GM18508 (cell line): ENCODE results near the gene FXYD3.
"Not testable (repeated sequence)": the region's sequence is repeated elsewhere in the genome, so short reads cannot be mapped to it uniquely, and the experiment has no call there.

Experiments used
- ATAC-seq: cut with Tn5 transposase; IDR thresholded peaks from one replicate; pipeline ENCODE4 v1.9.1; 2021; ENCODE audit warnings: moderate number of reproducible peaks; ENCODE audit not compliant: insufficient read depth, unreplicated experiment

The FXYD3 gene

GRCh38 chr19:35122687-35123551, 7.3 kb downstream of the FXYD3 start:
- no peak for ATAC-seq

DNA sequence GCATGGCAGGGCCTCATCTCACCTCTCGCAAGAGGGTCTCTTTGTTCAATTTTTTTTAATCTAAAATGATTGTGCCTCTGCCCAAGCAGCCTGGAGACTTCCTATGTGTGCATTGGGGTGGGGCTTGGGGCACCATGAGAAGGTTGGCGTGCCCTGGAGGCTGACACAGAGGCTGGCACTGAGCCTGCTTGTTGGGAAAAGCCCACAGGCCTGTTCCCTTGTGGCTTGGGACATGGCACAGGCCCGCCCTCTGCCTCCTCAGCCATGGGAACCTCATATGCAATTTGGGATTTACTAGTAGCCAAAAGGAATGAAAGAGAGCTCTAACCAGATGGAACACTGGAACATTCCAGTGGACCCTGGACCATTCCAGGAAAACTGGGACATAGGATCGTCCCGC, 8.0 kb downstream of the FXYD3 start:
- ATAC-seq, result no peak

GRCh38 chr19:35124098-35125060, 8.8 kb downstream of the FXYD3 start:
- no peak for ATAC-seq

DNA sequence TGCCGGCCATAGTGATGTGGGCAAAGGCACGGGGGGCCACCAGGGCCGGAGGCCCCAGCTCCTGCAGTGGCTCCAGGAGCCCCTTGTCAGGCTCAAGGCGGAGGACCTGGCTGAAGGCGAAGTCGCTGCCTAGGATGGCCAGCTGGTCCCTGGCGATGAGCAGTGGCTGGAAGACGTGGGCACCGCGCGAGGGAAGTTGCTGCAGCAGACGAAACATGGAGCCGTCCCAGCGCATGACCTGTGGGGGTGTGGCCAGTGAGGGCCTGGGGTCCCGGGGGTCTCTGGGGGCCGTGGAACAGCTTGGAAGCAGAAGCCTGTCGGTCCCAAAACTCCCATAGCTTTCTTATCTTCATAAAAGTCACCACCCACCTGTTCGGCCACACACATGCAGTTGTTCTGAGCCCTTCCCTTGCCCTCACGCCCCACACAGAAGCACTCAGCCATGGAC, 9.7 kb downstream of the FXYD3 start:
- ATAC-seq, result no peak

- ATAC-seq, result no peak
Observed at GRCh38 chr19:35125749-35126623, 10.4 kb downstream of the FXYD3 start.

DNA sequence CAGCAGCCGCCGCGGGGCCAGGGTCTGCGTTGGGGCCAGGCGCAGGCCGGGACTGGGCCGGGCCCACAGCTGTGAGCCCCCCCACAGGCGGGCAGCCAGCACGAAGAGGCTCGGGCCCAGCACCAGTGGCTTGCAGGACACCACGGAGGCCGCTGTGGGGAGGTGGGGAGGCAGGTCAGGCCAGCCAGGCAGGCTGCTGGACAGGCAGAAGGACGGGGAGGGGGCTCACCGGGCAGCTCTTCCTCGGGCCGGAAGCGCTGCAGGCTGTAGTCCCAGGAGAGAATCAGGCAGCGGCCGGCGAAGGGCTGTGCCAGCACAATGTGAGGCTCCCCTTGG, 11.0 kb downstream of the FXYD3 start:
- no peak for ATAC-seq

DNA sequence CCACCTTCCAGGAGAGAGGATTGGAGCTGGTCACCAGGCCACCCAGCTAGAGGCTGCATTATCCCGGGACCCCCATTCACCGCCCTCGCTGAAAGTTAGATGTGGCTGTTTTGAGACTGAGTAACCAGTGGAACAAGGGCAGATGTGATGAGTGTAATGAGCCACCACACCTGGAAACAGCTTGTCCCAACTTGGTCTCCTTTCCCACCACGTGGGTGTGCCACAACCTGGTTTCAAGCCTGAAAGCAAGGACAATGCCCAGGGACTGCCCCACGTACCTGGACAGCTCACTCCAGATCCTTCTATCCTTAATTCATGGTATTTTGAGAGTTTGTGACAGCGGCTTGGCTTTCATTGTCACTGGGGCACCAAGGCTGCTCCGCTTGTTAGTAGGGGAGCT, 12.2 kb downstream of the FXYD3 start:
- ATAC-seq, result no peak

- no peak for ATAC-seq
Observed at GRCh38 chr19:35128398-35129057, 12.9 kb downstream of the FXYD3 start.

GRCh38 chr19:35129724-35130274, 14.2 kb downstream of the FXYD3 start:
- ATAC-seq, result not testable (repeated sequence)

- no peak for ATAC-seq
Observed at GRCh38 chr19:35130761-35131720, 15.4 kb downstream of the FXYD3 start.

- ATAC-seq, result no peak
Observed at GRCh38 chr19:35132254-35132653, 16.6 kb downstream of the FXYD3 start.

GRCh38 chr19:35133826-35134225, 18.2 kb downstream of the FXYD3 start:
- no peak for ATAC-seq

GRCh38 chr19:35134601-35135242, 19.1 kb downstream of the FXYD3 start, which contains the start of gene LGI4:
TSS of gene LGI4 (minus strand) at chr19:35135059. CDS start at chr19:35134680, 379 bp downstream.
- ATAC-seq, result no peak

GRCh38 chr19:35135389-35135909, 19.8 kb downstream of the FXYD3 start:
- ATAC-seq, result no peak

DNA sequence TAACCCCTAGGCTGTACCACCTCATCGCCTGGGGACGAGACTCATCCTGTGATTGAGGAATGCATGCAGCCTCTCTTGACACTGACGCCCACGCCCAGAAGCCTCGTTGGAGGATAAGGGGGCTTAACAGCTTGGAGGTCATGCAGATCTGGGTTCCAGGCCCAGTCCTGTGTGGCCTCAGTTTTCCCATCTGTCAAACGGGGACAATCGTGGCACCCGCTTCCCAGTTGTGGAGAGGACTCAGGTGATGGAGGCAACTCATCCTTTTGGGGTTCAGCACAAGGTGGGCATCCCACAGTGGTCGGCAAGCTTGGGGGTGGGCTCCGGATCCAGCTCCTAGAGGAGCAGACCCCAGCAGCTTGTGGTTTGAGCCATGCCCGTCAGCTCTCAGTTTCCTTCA, 20.6 kb downstream of the FXYD3 start:
- no peak for ATAC-seq

DNA sequence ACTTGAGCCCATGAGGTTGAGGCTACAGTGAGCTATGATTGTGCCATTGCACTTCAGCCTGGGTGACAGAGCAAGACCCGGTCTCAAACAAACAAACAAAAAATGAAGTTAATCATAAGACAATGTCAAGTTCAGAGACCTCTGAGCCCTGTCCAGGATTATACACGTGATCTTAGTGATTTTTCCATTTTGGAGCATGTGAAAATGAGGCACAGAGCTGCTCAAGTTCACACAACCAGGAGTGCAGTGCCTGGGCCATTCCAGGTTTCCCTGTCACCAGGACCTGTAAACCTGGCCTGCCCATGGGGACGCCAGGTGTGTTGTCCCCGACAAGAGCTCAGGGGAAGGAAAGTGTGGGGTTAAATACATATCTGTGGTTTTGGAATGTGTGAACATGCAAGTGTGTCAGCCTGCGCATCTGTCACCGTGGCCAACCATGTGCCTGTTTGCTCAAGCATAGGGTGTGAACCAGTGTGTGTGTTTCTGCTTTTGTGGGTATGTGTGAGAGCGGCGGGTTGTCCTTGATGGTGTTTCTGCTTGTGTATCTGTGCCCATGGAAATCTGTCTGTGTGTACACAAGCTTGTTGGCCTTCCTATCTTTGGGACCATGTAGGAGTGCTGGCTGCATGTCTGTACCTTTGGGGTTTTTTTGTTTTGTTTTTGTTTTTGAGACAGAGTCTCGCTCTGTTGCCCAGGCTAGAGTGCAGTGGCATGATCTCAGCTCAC, 21.5 kb downstream of the FXYD3 start:
- no peak for ATAC-seq
